ENCODE results near the gene THSD7B.

DNA sequence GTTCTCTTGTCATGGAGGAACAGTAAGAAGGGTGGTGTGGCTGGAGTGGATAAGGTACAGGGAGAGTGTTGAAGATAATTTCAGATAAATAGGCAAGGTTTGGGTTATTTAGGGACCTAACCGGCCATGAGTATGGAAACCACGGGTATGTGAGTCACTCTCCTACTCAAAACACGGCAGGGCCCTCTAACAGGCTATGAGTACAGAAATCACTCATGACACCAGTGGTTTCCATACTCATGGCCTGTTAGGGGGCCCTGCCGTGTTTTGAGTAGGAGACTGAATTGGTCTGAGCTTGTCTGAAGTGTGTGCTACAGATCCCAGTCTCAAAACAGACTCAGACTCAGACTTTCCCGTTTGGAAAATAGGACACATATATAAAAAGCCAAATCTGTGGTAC lies 770.6 kb downstream of the THSD7B start:
- TF ChIP-seq CEBPB (IDR thresholded peaks at IDR 0.05) = no peak
- TF ChIP-seq CREB1 (IDR thresholded peaks at IDR 0.05; ENCODE audit: low read depth) = no peak
- no peak for TF ChIP-seq EP300 (IDR thresholded peaks at IDR 0.05; ENCODE audit: borderline replicate concordance)
- TF ChIP-seq, protein P1, sequence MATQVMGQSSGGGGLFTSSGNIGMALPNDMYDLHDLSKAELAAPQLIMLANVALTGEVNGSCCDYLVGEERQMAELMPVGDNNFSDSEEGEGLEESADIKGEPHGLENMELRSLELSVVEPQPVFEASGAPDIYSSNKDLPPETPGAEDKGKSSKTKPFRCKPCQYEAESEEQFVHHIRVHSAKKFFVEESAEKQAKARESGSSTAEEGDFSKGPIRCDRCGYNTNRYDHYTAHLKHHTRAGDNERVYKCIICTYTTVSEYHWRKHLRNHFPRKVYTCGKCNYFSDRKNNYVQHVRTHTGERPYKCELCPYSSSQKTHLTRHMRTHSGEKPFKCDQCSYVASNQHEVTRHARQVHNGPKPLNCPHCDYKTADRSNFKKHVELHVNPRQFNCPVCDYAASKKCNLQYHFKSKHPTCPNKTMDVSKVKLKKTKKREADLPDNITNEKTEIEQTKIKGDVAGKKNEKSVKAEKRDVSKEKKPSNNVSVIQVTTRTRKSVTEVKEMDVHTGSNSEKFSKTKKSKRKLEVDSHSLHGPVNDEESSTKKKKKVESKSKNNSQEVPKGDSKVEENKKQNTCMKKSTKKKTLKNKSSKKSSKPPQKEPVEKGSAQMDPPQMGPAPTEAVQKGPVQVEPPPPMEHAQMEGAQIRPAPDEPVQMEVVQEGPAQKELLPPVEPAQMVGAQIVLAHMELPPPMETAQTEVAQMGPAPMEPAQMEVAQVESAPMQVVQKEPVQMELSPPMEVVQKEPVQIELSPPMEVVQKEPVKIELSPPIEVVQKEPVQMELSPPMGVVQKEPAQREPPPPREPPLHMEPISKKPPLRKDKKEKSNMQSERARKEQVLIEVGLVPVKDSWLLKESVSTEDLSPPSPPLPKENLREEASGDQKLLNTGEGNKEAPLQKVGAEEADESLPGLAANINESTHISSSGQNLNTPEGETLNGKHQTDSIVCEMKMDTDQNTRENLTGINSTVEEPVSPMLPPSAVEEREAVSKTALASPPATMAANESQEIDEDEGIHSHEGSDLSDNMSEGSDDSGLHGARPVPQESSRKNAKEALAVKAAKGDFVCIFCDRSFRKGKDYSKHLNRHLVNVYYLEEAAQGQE (IDR thresholded peaks at IDR 0.05; ENCODE audit: low read depth) = no peak
- TF ChIP-seq EGR1 (IDR thresholded peaks at IDR 0.05) = no peak
- no peak for TF ChIP-seq YY1 (IDR thresholded peaks at IDR 0.05; ENCODE audit: low read depth)
- no peak for TF ChIP-seq RAD21 (IDR thresholded peaks at IDR 0.05; ENCODE audit: low read depth)
- TF ChIP-seq TAF1 (IDR thresholded peaks at IDR 0.05; ENCODE audit: low read depth) = no peak
